ENCODE data around the gene BAZ2B. TPM values are rescaled to one million over a fixed set of nuclear protein-coding genes. Genes with fewer than 3 reads are reported as not detected.

The BAZ2B gene
- total RNA-seq, 1 donor from 2014 or later, result 226 TPM

DNA sequence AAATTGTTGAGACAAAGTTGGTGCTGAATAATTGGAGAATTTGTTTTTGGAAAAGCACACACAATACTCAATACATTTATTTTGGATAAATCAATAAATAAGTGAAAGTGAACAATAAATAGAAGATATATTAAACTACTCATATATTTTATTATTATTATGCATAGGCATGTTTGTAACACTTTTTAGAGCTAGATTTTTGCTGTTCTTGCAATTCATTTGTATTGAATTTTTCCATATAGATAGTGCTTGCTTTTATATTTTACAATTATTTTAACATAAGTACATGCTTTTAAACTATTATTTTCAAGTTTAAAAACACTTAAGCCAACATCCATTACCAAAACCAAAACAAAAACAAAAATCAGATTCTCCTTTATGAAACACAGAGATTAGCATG is 43.9 kb downstream of the BAZ2B start:
- TF ChIP-seq, protein P1, sequence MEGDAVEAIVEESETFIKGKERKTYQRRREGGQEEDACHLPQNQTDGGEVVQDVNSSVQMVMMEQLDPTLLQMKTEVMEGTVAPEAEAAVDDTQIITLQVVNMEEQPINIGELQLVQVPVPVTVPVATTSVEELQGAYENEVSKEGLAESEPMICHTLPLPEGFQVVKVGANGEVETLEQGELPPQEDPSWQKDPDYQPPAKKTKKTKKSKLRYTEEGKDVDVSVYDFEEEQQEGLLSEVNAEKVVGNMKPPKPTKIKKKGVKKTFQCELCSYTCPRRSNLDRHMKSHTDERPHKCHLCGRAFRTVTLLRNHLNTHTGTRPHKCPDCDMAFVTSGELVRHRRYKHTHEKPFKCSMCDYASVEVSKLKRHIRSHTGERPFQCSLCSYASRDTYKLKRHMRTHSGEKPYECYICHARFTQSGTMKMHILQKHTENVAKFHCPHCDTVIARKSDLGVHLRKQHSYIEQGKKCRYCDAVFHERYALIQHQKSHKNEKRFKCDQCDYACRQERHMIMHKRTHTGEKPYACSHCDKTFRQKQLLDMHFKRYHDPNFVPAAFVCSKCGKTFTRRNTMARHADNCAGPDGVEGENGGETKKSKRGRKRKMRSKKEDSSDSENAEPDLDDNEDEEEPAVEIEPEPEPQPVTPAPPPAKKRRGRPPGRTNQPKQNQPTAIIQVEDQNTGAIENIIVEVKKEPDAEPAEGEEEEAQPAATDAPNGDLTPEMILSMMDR (IDR thresholded peaks at IDR 0.05; ENCODE audit: partially characterized antibody, unreplicated experiment), result no peak
- no peak overlapping the region for H3K27ac Mint-ChIP-seq (ENCODE audit: unreplicated experiment)
- peaks cover 2% of the 10 kb centered on the region for H3K27me3 Mint-ChIP-seq (ENCODE audit: unreplicated experiment)
- peaks cover 14% of the 10 kb centered on the region for H3K36me3 Mint-ChIP-seq (ENCODE audit: unreplicated experiment)
- H3K4me3 Mint-ChIP-seq (ENCODE audit: unreplicated experiment), result no peak overlapping the region
- no peak for DNase-seq
- H3K9me3 Mint-ChIP-seq (ENCODE audit: unreplicated experiment), result peaks cover 9% of the 10 kb centered on the region
- peaks cover 3% of the 10 kb centered on the region for H3K4me1 Mint-ChIP-seq (ENCODE audit: low read depth, unreplicated experiment)

DNA sequence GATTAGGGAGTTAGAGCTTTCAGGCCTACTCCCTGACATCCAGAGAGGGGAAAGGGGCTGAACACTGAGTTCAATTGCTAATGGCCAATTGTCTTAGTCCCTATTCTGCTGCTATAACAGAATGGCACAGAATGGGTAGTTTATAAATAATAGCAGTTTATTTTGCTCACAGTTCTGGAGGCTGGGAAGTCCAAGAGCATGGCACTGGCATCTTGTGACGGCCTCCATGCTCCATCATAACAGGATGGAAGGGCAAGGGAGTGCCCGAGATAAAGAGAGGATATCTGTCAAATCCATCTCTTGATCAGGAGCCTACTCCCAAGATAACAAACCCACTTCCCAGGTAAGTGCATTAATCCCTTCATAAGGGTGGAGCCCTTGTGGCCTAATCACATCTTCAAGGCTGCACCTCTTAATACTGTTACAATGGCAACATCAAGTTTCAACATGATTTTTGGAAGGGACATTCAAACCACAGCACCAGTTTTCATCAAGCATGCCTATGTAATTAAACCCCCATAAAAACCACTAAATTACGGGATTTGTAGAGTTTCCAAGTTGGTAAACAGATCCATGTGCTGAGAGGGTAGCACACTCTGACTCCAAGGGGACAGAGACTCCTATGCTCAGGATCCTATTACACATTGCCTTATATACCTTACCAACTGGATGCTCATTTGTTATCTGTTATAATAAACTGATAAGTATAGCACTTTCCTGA is 44.6 kb downstream of the BAZ2B start:
- TF ChIP-seq, protein P1 (IDR thresholded peaks at IDR 0.05; ENCODE audit: partially characterized antibody, unreplicated experiment), result no peak
- Mint-ChIP-seq H3K36me3 (ENCODE audit: unreplicated experiment) (peaks cover 14% of the 10 kb centered on the region), H3K27ac (ENCODE audit: unreplicated experiment) (no peak overlapping the region), H3K4me1 (ENCODE audit: low read depth, unreplicated experiment) (peaks cover 3% of the 10 kb centered on the region), H3K9me3 (ENCODE audit: unreplicated experiment) (peaks cover 9% of the 10 kb centered on the region), H3K4me3 (ENCODE audit: unreplicated experiment) (no peak overlapping the region), H3K27me3 (ENCODE audit: unreplicated experiment) (peaks cover 2% of the 10 kb centered on the region)
- no peak for DNase-seq

DNA sequence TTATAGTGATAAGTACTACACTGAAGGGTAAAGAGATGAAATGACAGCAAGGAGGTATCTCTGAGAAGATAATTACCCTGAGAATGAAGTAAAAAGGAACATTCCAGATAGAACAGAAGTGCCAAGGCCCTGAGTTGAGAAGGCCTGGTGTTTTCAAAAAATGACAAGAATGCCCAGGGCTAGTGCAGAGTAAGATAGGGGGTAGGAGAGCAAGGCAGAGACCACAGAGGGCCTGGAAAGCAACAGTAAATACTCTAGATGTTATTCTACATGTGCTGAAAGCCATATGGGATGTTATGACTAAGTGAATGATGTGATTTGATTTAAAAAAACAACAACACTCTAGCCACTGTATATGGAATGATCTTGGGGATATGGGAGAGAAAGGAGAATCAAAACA is 52.3 kb downstream of the BAZ2B start:
- TF ChIP-seq, protein P1 (IDR thresholded peaks at IDR 0.05; ENCODE audit: partially characterized antibody, unreplicated experiment), result no peak
- H3K9me3 Mint-ChIP-seq (ENCODE audit: unreplicated experiment), result peaks cover 1% of the 10 kb centered on the region
- peaks cover 12% of the 10 kb centered on the region for H3K4me1 Mint-ChIP-seq (ENCODE audit: low read depth, unreplicated experiment)
- DNase-seq, result no peak
- no peaks in the 10 kb centered on the region for H3K36me3 Mint-ChIP-seq (ENCODE audit: unreplicated experiment)
- no peak overlapping the region for H3K27ac Mint-ChIP-seq (ENCODE audit: unreplicated experiment)
- H3K27me3 Mint-ChIP-seq (ENCODE audit: unreplicated experiment), result no peaks in the 10 kb centered on the region
- no peak overlapping the region for H3K4me3 Mint-ChIP-seq (ENCODE audit: unreplicated experiment)

DNA sequence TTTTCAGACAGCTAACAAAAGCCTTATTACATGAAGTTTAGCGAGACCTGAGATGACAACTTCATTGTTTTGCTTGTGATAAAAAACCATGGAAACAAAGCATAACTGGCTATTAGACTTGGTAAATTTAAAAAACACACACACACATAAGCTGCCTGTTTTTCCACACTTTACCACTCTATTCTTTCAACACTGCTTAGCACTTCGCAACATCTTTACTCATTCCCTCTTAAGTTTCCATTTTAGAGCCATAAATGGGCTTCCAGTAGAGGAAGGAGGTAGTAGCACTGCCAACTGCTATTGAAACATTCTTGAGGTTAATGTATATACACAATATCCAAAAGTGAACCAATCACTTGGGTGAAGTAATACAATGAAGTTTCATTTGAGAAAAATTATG is 54.1 kb downstream of the BAZ2B start:
- no peak for DNase-seq
- Mint-ChIP-seq H3K27me3 (ENCODE audit: unreplicated experiment) (peaks cover 2% of the 10 kb centered on the region), H3K4me1 (ENCODE audit: low read depth, unreplicated experiment) (peaks cover 17% of the 10 kb centered on the region), H3K36me3 (ENCODE audit: unreplicated experiment) (no peaks in the 10 kb centered on the region), H3K27ac (ENCODE audit: unreplicated experiment) (no peak overlapping the region), H3K9me3 (ENCODE audit: unreplicated experiment) (peaks cover 1% of the 10 kb centered on the region), H3K4me3 (ENCODE audit: unreplicated experiment) (no peak overlapping the region)
- TF ChIP-seq, protein P1 (IDR thresholded peaks at IDR 0.05; ENCODE audit: partially characterized antibody, unreplicated experiment), result no peak

DNA sequence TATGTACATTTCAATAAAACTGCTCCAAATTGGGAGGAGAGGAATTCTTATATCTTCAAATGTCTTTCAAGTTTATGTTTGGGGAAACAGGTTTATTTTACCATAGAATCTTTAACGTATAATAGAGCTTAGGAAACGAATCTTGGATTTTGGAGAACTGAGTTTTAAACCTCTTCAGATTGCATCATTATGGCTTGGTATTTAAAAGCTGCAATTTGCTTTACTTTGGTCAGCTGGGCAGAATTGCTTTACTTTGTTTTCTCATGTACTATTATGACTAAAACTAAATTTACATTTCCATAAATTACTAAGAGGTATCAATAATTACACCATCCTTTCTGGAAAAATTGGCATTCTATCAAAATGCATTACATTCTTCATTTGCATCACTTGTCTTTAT is 54.6 kb downstream of the BAZ2B start:
- H3K36me3 Mint-ChIP-seq (ENCODE audit: unreplicated experiment), result no peaks in the 10 kb centered on the region
- DNase-seq, result no peak
- H3K27ac Mint-ChIP-seq (ENCODE audit: unreplicated experiment), result no peak overlapping the region
- peaks cover 1% of the 10 kb centered on the region for H3K9me3 Mint-ChIP-seq (ENCODE audit: unreplicated experiment)
- H3K4me1 Mint-ChIP-seq (ENCODE audit: low read depth, unreplicated experiment), result peaks cover 17% of the 10 kb centered on the region
- TF ChIP-seq, protein P1 (IDR thresholded peaks at IDR 0.05; ENCODE audit: partially characterized antibody, unreplicated experiment), result no peak
- no peak overlapping the region for H3K4me3 Mint-ChIP-seq (ENCODE audit: unreplicated experiment)
- peaks cover 2% of the 10 kb centered on the region for H3K27me3 Mint-ChIP-seq (ENCODE audit: unreplicated experiment)
